ENCODE measurements around the gene SLC44A3.

The SLC44A3 gene

DNA sequence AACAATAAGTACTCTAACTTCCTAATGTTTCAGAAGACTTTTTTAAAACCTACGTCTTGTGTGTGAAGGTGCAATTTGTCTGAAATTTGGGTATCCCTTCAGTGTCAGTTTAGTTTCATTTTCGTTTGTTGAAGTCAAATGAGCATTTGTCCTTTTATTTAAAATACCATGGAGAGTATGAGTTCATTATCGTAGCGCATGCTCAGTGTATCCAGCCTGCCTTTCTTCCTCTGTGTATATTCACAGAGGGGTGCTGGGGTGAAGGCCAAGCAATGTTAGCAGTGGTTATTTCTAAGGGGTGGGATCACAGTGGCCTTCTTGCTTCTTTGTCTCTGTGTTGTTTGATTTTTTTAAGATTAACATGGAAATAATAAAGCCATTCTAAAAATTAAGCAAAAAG is 63.5 kb downstream of the SLC44A3 start:
- no peak for DNase-seq

DNA sequence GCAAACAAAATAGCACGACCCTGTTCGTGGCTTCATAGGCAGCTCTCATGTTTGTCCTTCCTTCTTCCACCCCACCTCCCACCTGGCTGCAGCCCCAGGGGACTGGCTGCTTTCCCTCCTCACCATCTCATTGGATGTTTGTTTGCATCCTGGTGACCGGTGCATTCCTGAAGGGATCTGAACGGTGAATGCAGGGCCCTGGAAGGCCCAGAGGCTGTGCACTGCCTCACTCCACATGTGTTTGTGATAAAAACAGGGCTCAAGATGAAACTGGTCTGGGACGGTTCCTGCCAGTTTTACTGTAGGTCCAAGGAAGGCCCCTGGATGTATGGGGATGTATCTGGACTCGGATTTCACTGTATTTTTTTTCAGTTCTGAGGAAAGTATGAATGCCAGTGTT is 63.9 kb downstream of the SLC44A3 start:
- DNase-seq = no peak

DNA sequence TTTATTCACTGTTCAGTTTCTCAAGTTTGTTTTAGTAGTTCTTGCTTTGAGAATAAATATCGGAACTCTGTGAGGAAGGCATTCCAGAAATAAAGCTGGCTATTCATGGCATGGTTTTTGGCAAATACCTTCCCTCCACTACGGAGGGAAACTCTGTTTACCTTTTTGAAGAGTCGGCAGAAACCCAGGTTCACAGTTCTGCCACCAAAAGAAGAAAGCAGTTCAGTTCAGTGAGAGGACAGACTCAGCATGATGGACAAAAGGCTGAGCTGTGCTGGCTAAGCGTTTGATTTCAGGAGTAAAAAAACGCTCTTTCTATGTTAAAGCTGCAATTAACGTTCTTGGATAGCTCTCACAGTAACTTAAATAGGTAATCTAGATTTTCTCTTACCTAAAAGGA is 64.3 kb downstream of the SLC44A3 start:
- DNase-seq = no peak

DNA sequence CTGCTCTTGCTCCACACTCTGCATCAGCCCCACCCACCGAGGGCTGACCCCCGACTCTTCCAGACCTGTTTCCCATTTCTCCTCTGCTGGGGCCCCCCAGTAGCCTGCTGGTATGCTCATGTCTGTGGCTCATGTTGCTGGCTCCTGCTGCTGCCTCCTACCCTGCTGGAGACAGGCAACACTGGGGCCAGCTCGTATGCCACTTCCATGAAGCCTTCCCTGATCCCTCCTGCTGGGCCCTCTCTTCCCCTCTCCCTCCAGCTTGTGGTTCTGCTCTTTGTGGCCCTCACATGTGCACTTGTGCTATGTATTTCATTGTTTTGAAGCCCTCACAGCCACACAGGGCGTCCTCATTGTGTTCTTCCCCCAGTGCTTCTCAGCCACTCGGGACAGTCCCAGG is 66.2 kb downstream of the SLC44A3 start:
- DNase-seq = no peak

DNA sequence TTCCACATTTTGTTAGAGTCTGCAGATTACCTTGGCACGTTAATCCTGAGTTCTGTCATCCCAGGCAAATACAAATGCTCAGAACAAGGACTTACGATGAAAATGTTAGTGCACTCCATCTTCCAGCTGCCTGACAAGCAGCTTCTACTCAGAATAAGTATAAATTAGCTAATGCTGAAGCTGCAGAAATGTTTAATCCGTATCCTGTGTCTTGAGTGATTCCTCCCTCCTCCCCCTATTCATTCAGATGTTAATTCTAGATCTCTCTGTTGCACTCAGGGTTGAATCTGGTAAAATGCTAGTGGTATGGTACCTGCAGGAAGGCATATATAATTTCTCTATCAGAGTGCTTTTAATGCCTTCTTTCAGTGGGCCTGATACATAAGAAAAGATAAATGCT is 66.9 kb downstream of the SLC44A3 start:
- no peak for DNase-seq

DNA sequence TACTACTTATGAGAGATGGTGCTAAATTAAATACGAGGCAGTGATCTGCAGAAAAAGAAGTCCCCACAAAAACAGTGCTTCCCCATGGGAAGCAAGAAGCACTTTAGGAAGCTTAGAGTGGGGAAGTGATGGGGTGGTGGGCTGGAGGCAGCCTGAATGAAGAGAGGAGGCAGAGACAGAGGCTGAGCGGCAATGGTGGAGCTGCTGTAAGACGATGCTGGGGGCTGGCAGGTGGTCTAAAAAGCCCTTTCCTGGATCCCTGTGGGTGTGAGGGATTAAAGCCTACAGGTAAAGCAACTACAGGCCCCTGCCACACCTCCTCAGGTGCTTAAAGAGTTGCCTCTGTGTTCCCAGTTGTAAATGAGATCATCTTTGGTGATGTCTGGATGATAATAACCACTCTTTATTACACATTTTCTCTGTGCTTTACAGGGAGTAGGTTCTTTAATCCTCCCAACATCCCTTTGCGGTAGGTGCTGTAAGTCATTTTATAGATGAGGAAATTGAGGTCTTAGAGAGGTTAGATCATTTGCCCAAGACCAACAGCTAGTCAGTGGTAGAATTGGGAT is 67.5 kb downstream of the SLC44A3 start:
- no peak for DNase-seq

DNA sequence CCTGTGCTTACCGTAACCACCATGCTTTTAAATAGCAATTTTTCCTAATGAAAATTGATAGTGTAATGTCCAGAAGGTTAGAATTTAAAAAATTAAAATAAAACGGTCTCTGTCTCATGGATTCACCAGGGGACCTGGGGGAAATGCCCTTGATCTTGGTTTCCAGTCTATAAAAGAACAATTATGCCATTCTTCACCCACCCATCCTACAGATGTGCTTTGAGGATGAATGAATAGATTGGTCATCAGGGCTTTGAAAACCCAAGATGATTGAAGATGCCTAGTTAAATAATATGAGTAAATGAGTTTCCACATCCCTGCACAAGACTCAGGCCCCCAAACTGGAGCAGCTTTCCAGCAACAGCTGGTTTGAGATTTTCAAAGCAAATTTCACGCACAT is 68.0 kb downstream of the SLC44A3 start:
- no peak for DNase-seq

DNA sequence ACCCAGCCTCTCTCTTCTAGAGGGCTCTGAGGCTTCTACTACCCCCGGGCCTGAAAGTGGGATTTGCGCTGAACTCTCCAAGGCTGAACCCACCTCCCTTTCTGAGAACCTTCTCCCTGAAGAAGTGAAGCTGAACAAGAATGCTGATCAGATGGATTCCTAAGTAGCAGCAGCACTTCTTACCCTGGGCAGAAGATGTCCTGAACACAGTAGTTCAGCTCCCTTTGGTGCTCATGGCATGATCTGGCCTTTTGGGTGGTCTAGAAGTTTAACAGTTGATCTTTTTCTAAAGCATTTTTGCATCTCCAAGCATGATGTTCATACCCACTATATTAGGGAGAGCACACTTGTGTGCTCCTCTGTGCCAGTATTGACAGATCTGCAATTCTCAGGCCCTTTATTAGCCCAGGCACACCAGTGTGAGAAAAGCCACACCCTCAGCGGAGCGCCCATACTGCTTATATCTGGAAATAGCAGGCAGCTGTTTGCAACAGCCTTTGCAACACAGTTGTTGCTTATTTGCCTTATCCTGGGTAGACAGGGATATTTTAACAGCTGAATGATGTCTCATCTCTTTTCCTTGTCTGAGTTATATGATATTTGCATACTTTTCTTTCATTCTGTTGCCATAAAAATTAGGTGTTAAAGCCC is 72.6 kb downstream of the SLC44A3 start:
- no peak for DNase-seq

DNA sequence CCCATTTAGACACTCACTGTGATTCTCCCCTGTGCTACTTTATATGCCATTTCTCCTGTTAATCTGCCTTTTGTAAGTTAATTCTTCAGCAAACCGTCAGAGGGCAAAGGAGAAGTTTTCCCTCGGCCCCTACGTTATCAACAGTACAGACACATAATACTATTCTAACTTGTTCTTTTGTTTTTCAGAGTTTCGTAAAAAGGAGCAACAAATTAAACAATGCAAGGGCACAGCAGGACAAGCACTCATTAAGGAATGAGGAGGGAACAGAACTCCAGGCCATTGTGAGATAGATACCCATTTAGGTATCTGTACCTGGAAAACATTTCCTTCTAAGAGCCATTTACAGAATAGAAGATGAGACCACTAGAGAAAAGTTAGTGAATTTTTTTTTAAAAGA is 74.5 kb downstream of the SLC44A3 start:
- no peak for DNase-seq

DNA sequence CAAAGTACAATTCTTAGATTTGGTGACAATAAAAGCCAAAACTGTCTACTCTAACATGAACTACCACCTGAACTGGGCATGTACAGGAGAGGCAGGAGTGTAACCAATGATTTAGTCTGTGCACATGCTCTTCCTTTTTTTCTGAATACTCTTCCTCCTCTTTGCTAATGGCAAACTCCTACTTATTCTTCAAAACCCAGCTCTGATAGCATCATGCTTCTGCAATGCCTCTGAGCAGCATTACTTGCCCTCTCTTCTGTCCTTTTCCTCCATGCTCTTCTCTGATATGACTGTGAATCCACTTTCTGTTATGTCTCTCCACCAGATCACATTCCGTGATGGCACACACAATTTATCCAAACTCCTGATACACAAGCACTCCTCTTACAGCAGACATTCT is 75.4 kb downstream of the SLC44A3 start:
- no peak for DNase-seq

DNA sequence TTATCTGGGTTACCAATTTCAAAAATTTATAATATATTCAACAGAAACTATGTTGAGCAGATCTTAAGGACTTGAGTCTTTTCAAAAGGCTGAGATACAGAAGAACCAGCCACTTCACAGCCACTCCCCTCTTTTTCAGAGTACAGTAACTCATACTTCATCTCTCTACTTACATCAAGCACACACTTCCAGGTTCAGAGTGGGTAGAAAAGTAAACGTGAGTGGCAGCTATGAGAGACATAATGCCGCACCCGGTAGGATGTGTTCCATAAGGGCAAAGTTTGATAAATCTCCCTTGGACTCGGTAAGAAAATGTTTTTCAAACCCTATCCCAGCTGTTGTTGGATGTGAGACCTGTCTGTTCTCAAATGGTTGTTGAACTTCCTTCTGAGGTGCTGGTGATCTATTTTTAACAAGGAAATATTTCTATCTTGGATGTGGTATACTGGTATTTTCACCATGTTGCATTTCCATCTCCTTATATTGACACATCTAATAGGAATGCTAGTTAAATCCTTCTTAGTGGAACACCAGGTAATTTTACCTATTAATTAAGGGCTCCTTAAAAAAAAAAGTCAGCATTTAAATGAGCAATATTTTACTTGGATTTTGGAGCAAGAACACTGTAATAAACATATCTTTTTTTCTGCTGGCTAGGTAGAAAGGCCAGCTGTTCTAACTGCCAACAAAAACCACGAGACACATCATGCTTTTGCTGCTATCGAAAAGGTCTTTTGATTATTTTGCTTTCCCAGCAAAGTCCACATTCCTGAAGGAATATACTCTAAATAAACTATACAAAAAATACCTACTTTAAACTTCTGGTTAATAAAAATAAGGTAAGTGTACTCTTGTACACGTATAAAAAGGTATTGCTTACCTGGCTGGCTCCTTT is 78.6 kb downstream of the SLC44A3 start:
- no peak for DNase-seq

DNA sequence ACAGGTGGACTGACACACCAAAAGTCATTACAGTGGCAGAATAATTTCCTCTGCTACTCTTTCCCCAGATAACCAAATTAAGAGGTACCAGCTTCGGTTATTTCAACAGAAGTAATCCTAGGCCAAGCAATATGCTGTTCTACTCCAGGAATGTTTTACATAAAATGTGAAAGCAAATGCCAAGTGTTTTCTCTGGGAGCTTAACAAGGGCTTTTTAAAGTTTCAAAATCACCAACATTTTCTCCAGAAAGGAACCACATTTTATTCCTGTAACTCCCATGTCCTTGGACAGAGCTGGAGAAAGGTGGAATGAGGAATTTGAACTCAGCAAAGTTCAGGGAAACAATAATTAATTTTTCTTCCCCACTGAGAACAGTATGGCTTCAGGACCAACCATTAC is 79.6 kb downstream of the SLC44A3 start:
- DNase-seq = no peak

DNA sequence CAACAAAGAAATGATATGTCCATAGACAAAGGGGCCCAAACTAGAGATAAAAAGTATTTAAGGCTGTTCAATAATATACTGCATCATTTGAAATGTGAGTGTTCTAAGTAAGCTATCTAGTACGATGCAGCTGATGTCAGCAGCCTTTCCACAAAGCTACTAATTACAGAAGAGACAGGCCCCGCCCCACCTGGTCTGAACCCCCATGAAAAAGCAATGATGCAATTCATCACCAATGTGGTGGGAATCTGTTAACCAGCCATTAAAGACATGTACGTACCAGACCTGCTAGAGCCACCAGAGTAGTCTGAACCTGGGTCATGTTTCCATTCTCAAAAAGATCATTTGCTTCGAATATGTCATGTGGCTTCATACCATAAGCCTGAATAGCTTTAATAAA is 81.7 kb downstream of the SLC44A3 start:
- no peak for DNase-seq

DNA sequence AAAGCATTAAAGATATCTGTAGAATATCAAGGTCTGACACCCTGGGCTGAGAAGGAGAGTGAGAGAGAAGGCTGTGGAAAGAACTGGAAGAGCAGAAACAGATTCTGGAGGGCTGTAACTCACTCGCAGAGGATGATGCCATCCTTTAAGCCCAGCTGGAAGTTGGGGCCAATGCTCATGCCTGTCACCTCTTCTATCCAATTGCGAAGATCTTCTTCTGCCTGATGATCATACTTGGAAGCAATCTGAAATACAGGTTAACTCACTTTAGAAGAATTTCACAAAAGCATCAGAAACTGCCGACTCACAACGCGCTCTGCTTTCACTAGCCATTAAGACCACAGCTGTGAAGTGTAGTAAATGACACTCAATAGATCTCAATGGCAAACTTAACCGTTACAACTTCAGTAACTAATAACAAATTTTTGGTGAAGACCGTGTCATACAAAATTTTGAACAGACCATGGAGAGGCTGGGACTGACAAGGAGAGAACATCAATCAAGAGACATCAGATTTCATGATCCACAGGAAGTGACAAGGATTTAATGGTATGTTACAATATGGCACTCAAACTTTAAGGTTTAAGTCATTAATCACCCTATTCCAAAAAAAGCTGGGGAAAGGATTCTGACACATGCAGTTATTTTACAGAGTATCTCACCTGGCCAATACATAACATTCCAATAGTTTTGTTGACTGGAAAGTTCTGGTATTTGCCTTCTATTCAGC is 83.3 kb downstream of the SLC44A3 start:
- no peak for DNase-seq

DNA sequence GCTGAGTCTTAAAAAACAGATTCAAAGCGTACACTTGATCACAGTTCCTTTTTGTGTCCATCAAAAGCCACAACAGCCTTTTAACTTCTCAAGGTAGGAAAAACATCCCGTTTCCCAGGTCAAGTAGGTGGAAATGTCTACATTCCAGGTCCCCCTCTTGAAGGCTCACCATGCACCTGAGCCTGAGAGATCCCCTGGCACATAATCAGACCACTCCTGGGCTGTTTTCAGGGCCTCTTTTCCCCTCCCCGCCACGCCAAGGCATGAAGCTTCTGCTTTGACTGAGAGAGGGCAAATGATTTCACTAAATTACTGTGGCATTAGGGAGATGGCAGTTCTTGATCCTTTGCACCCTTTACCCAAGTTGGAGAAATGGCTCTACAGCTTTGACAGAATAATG is 85.0 kb downstream of the SLC44A3 start:
- no peak for DNase-seq

DNA sequence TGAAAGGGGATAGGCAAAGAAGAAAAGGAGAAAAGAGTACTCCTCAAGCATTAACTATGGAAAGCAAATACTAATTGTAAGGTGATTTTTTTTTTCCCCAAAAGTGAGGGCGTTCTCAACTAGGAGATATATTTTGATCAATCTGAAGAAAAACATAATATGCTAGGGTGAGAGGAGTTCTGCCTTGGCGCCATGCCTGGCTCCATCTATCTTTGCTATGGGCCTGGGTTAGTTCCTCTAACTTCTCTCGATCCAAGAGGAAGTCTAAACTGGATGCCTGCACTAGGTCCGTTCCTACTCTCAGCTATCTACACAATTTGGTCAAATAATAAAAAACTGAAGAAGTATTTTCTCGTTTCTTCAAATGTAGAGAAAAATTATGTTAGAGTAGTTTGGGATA is 86.2 kb downstream of the SLC44A3 start:
- DNase-seq = no peak

DNA sequence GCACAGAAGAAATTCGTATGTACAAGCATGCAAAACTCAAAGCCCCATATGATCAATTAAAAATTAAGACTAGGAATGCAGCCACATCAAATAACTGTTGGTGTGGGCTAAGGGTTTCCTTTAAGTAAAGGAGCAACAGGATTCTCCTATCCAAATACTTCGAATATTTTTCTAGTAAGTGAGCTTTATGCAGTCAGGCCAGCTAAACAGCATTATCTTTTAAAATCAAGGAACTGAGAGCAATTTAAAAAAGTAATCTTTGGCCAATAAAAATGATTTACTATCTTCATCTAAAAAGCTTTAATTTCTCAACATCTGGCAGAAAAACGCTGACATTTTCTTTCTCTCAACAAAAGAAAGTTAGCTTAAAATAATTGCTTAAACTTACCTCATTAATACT is 87.0 kb downstream of the SLC44A3 start:
- no peak for DNase-seq

DNA sequence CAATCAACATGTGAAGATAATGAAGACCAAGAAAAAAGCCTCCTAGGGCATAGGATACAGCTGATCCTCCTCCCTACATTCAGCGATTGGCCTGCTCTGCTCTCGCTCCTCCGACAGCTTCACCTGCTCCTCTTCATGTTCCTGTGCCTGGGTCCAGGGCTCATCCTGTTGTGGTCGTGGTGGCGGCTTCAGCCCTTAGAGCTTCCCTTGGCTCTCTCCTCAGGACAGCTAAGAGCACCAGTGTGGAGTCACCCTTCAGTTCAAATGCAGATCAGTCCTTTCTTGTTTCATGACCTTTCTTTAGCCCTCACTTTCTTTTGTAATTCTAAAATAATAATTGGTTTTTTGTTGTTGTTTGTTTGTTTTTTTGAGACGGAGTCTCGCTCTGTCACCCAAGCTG is 88.0 kb downstream of the SLC44A3 start:
- no peak for DNase-seq

DNA sequence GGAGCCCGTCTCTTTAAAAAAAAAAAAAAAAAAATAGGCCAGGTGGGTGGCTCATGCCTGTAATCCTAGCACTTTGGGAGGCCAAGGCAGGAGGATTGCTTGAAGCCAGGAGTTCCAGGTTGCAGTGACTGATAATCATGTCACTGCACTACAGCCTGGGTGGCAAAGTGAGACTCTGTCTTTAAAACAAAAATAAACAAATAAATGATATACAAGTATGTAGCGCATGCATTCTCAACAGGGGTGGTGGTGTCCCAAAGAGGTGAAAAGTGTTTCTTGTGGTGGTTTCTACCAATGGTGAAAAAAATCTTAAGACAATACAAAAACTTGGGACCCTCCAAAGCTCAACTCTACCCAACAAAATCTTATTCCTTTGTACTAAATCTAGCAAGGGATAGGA is 88.8 kb downstream of the SLC44A3 start:
- DNase-seq = no peak

DNA sequence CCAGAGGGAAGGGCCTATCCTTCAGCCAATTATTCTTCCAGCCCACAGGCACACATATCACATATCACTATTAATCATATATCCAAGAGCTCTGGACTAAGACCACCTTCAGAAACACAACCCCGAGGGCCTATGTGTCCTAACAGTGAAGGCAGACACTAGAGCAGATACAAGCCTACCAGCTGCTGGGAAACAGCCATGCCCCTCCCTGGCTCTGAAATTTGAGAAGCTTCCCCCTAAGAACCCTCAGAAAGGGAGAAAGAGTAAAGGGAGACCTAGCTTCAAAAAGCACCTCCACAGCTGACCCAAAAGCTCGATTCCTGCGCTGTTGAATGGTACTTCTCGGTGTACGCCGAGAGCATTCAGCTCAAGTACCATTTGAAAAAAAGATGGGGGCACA is 89.3 kb downstream of the SLC44A3 start:
- no peak for DNase-seq

DNA sequence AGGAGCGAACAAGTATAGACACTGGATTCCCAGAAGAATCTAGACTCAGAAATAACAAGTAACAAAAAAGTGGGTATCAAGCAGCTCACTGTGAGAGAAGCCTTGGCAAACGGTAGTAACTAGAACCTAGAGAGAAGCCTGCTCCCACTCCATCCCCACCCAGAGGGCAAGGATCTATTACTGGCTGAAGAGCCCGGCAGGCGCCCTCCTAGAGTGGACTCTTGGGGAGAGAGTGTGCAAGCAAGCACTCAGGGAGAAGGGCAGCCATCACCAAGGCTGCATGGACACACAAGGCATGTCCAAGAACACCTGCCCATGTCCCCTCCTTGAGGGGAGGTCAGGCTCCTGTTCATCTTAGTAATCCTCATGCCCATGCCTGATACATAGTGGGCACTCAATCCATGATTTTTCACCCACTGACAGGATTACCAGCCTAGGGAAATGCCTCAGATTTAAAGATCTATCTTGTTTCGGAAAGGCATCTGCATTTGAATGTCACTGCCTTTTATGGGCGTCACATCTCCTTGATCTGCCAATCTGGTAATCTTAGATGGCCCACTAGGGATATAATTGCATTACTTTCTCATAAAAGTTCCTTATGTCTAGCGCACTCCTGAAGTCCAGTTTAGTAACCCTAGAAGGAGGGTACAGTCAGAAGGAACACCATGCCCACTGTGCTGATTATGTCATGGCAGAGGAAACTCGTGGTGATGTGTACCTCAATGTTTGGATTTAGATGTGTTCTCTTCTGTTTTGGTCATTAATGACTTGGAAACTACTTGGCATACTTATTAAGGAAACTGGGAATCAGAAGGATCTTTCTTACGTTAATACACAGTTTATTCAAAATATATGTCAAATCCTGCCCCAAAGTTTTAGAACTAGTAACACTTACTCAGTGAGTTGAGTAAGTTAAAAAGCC is 92.4 kb downstream of the SLC44A3 start:
- DNase-seq = no peak

DNA sequence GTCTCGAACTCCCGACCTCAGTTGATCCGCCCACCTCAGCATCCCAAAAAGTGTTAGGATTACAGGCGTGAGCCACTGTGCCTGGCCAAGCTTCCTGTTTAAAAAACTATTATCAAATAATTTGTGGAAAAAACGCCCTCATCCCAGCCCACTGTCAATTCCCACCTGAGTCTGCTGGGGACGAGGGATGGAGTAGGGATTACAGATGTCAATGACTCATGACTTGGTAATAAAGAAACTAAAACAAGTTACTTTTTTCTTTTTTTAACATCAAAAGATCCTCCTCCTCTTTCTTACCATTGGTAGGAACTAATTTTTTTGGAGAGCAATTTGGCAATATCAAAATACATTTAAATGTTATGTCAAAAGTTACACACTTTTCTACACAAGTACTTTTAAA is 97.1 kb downstream of the SLC44A3 start:
- DNase-seq = no peak

Measured in GDM1 (cell line).